Fibroblast of skin of right biceps (primary cell): Measurements from ENCODE around the gene LIN28A.

ENCODE experiments used
- DNase-seq: peaks from one replicate; pipeline ENCODE4 v3.0.0-alpha.2; 2013

The LIN28A gene

DNA sequence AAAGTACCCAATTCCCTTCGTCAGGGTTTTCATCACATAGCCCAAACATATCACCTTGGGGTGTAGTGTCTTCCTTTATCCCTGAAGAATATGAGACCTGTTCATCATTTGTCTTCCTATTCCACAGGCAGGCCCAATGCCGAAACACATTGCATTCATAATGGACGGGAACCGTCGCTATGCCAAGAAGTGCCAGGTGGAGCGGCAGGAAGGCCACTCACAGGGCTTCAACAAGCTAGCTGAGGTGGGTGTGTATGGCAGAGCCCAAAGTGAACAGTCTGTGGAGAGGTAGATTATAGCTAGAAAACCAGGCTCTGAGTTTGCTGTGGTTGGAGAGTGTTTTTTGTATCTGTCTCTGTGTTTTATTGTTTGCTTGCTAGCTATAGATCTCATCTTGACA lies 27.4 kb downstream of the LIN28A start:
- DNase-seq = no peak

DNA sequence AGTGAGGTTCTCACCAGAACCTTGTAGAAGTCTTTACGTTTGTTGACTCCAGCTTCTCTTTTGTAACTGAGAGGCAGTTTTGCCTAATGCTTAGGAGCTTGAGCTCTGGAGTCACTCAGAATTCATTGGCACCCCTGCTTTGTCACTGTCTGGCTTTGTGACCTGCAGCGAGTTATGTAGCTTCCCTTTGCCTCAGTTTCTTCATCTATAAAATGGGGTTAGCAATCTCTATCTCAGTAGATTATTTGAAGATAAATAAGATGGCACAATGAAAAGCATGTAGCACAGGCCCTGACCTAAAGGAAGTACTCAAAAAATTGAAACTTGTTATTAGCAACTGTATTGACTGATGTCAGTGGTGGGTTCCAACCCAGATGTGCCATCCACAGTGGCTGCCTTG lies 29.6 kb downstream of the LIN28A start:
- no peak for DNase-seq

DNA sequence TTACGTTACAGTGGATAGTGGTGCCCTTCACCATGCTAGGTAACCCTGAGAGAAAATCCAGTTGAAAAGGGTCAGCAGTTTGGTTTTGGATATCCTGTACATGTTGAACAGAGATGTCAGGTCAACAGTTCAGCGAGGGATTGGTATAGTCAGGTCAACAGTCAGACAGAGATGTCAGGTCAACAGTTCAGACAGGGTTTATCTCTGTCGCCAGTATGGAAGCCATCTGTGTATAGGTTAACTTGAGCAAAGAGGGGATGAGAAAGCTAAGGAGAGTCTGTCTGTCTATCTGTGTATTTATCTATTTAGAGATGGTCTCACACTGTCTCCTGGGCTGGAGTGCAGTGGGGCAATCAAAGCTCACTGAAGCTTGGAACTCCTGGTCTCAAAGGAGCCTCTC lies 39.3 kb downstream of the LIN28A start:
- no peak for DNase-seq

DNA sequence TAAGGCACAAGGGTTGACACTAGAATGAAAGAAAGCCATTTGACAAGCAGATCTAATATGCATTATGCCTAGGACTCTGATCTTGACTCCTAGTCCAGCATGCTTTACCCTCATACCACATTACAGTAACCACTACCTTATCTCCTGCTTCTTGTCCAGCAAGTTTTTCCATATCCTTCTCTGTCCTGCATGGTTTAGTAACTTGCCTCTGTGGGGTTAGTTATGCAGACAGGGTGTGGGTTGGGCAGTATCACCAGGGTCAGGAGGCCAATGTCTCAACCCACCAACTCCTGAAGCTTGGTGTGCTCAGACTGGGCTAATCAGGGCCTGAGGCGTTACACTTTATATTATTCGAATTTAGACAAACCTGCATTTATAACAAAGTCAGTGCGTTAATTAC lies 40.3 kb downstream of the LIN28A start:
- no peak for DNase-seq

DNA sequence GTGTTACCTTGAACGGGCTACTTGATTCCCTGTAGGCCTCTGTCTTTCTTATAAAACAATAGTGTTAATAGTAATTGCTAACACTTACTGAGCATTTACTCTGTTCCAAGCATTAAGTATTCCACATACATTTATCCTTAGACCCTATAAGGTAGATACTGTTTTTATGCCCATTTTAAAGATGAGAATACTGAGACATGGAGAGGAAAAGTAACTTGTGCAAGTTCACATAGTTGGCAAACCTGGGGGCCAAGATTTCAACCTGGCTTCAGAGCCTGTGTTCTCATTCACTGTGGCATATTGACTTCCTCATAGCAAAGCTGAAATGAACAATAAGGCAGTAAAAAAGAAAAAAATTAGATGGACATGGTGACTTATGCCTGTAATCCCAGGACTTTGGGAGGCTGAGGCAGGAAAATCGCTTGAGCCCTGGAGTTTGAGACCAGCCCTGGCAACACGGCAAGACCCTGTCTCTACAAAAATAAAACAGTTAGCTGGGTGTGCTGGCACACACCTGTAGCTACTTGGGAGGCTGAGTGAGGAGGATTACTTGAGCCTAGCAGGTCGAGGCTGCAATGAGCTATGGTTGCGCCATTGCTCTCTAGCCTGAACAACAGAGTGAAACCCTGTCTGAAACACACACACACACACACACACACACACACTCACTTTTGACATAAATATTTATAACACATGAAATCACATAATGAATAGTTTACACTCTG lies 42.0 kb downstream of the LIN28A start:
- DNase-seq = no peak

DNA sequence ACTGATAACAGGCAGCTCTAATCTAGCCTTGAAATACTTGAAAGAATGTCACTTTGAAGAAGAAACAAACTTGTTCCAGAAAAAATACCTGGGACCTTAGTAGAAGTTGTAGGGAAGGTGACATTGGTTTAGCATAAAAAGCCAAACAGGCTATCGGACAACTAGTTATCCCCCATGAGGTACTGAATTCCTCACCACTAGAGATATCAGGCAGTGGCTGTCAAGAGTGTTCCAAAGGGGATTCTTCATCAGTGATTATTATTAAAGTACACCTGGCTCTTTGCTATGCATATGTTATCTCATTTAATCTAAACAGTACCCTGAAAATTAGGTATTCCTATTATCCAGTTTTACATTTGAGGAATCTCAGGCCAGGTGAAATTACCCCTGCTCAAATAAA lies 48.5 kb downstream of the LIN28A start:
- no peak for DNase-seq

DNA sequence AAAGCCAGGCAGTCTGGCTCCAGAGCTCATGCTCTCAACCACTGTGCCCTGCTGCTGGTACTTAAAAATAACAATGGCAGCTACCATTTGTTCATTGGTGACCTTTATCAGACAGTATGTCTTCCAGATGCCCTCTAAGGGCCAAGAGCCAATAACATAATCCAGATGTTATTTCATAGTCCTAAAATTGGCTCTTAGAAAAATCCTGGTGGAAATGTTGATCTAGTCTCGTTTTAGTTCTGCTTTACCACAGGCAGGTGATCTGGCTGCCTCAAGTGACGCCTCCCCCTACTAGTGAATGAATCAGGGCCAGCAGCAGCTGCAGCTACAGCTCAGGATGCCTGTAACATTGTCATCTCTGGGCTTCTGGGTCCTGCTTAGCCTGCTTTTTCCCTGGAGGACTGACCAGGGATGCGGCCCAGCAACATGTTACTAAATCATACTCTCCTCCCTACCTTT lies 49.0 kb downstream of the LIN28A start:
- DNase-seq = no peak

DNA sequence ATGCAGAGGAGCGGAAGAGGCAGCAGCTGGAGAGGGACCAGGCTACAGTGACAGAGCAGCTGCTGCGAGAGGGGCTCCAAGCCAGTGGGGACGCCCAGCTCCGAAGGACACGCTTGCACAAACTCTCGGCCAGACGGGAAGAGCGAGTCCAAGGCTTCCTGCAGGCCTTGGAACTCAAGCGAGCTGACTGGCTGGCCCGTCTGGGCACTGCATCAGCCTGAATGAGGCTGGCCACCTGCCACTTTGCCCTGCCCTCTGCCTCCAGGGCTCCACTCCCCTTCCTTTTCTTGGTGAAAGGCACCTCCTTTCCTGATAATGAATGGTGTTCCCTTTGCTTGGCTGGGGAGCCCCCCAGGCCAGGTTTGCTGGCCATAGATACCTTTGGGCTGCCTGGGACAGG lies 58.3 kb downstream of the LIN28A start:
- DNase-seq = no peak

DNA sequence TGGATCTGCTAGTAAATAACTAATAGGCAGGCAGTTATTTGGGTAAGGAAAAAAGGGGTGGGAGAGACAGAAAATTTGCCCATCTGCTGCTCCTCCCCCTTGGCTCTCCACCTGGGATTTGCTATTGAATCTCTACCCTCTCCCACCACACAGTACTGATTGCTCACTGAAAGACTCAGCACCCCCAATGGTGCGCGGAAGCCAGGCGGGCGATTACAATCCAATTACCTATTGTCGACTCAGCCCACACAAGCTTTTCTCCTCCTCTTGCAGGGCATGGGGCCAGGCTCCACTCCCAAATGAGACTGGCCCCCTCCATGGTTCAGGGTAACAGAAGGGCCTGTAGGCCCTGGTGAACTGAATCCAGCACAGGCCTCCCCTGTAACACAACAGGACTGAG lies 58.9 kb downstream of the LIN28A start:
- DNase-seq = no peak

DNA sequence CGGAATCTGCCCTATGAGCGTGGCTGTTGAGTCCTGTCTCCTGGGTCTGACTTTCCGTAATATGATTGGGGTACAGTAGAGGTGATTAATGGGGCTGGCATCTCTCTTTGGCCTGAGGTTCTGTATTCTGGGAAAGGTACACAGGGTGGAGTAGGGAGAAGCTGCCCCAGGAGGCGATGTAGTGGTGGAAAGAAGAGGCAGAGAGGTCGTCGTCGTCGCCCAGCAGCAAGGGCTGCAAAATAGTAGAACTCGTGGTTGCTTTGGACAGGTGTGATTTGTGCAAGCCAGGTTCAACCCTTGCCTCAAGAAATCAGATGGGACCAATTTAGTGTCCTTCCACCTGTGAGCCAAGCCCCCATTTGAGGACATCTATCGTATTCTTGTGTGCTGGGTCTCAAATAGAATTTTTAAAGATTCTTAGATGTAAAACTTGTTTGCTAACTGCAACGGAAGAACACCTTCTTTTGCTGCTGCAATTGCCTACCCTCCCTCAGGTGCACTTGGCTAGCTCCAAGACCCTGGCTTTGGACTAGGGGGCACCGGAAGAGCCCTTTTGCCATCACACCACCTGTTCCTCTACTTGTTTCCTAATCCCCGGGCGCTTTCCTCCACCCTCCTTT lies 60.4 kb downstream of the LIN28A start:
- no peak for DNase-seq

DNA sequence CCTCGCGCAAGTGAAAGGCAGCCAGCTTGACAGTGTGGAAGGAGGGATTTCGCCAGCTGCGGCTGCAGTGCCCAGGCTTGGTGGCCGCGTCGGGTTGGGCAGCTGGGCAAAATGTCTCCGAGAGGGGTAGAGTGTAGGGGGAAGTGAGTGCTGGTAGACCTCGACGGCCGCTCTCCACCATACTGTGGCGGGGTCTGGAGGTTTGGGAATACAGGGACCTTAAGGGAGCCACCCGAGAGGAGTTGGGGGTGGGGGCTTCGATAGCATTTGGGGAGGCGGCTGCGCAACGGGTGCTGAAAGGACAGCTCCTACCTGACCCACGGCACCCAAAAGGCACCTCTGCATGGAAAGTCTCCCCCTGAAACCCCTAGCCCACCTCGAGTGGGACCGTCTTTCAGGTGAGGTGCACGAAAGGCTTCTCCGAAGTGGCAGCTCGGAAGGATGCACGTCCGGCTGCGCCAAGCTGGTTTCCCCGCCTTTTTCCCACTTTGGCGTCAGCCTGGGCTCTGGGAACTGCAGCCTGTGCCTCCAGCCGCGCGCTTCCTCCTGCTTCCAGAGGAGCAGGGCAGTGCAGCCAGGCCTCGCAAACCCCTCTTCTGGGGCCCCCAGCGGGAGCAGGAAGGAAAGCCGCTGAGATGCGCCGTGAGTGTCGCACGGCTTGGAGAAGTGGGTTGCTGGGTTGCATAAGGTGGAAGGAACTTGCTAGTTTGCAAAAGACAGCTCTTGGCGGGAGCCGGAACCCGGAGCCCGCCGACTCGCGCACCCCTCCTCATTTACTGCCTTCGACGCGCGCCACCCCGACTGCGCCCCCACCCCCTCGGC lies 61.1 kb downstream of the LIN28A start:
- peak; percentile 84 for DNase-seq

DNA sequence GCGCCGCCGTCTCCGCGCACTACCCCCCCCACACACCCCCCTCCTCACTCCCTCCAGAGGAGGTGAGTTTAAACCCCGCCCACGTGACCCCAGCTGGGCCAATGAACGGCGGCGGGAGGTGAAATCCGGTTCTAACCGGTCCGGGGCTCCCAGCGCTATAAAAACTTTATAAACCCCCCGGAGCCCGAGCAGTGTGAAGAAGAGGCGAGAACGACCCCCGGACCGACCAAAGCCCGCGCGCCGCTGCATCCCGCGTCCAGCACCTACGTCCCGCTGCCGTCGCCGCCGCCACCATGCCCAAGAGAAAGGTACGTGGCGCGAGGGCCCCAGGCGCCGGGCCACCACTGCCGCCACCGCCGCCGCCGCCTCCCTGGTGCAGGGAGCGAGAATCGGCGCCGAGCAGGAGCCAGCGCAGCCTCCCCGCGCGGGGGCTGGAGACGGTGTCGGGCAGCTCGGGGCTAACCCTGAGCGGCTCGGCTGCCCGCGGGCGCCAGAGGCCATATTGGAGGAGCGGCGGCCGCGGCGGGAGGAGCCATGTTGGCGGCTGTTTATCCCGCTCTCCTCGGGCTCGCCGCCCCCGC lies 61.8 kb downstream of the LIN28A start, which contains the start of gene HMGN2:
TSS of gene HMGN2 (plus strand) at position 121 of the 581 bp plus-strand sequence. CDS start at position 294, 173 bp downstream.
- DNase-seq = peak; percentile 94

DNA sequence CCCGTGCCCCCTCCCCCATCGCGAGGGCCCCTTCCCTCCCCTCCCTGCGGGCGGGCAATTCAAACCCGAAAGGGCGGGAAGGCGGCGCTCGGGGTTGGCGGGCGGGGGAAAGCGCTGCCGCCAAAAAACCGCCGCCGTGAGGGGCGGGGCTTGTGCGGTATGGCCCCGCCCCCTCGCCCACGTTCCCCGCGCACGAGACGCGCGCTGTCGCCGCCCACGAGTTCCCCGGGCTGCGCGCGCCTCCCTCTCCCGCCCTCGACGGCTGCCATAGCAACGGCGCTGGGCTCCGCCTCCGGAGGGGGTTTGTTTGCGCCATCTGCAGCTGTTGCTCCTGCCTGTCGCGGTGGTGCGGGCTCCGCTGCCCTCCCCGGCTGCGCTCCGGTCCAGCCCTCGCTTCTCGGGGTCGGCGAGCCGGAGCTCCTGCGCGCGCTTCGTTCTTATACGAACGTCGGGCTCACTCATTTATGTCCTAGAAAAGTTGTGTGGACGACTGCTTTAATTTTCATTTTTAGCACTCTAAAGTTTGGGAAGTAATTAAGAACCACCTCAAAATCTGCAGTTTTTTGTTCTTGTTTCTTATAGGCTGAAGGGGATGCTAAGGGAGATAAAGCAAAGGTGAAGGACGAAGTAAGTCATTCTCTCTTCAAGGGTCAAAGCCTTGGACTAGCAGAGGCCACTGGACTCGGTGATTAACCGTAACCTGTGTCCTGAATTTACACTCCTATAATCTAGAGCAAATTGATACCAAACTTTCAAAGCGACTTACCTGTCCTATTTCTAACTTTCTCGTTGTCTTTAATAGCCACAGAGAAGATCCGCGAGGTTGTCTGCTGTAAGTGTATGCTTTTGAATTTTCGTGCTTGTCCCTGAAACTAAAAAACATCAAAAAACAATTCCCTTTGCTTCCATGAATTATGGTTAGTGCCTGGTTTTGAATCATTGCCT lies 62.6 kb downstream of the LIN28A start:
- DNase-seq = peak; percentile 93

DNA sequence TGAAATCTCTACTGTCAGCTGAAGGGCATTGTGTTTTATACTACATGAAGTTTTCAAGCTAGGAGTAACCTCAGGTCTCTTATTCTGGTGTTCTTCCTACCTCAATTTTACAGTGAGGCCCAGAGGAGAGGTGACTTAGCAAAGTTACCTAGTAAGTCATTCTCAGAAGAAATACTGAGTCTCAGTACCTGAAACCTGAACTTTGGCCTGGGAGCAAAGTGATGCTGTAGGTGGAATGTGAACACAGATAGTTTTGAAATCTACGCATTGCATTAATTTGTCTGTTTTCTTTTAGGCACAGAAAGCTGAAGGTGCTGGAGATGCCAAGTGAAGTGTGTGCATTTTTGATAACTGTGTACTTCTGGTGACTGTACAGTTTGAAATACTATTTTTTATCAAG lies 64.2 kb downstream of the LIN28A start:
- DNase-seq = no peak

DNA sequence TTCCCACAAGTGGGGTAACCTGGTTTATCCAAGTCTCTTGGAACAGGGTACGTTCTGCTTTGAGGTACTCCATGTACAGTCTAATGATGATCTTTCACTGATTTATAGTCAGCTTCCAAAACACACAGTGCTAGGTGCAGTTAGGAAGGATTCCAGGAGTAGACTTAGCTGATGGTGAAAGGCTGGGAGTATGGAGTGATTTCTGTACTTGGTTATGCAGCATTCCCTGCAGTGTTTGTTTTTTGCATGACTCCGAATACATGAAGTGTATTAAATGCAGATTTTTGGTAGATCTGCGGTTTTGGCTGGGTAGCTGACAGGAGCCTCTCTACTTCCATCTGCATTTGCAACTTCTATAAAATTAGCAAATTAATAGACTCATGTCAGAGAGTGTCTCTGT lies 65.4 kb downstream of the LIN28A start:
- DNase-seq = no peak

DNA sequence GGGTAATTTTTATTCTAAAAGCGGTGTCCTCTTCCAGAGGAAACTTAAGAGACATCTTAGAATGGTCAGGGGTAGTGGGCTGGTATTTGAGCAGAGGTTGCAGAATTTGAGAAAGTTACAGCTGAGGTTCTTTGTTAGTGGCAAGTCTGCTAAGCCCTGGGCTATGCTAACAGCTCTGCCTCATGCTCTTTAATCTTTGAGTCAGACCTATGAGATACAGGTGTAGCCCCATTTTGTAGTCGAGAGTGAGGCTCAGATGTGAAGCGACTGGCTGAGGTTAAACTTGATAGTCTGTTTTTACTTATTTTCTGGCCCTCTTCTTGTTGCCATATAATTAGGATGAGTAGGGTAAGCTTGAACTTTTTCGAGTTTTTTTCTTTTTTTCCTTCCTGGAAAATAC lies 66.3 kb downstream of the LIN28A start:
- DNase-seq = no peak

DNA sequence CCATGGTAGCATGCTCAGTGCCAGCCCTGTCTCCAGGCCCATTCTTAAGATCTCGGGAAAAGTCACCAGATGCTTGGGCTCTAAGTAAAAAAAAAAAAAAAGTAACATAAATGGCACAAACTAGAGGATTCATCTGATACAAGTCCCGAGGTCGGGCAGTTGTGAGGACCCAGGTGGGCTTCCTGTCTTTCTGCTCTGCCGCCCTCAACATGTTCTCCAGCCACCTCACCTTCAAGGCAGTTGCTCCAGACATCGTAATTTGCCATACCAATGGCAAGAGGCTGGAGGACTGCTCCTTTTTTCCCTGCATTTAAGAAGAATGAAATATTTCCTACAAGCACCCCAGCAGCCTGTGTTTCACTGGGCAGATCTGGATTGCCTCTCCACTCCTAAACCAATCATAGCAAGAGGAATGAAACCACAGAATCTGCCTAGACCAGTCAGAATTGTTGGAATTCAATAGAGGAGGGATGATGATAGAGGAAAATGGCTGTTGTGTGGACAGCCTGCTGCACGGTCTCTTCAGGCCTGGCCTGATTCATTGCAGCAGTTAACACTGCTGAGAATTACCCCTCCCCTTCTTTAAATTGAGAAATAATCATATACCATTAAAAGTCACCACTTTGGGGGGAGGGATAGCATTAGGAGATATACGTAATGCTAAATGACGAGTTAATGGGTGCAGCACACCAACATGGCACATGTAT lies 67.0 kb downstream of the LIN28A start:
- DNase-seq = peak; percentile 40

DNA sequence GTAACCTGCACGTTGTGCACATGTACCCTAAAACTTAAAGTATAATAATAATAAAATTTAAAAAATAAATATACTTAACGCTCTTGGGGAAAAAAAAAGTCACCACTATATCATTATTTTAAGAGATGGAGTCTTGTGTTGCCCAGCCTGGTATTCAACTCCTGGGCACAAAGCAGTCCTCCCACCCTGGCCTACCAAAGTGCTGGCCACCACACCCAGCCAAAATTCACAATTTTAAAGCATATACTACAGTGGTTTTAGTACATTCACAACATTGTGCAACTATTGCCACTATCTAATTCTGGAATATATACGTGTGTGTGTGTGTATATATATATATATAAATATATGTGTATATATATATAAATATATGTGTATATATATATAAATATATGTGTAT lies 67.5 kb downstream of the LIN28A start:
- no peak for DNase-seq

DNA sequence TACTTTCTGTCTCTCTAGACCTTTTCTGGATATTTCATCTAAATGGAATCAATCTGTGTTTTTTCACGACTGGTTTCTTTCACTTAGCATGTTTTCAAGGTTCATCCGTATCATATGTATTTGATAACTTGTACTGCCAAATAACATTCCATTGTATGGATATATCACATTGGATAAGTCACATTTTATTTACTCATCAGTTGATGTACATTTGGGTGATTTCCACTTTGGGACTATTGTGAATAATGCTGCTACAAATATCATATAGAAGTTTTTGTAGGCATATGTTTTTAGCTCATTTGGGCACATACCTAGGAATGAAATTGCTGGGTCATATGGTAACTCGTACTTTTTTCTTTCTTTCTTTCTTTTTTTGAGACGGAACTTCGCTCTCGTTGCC lies 68.4 kb downstream of the LIN28A start:
- no peak for DNase-seq
